HL-60 (cell line): ENCODE measurements around the gene NUDCD3.

Source experiments
- CTCF ChIP-seq: IDR thresholded peaks from one replicate; pipeline ENCODE4 v1.5.1; 2011; ENCODE audit warnings: low read length, control low read depth, inconsistent platforms; ENCODE audit not compliant: insufficient read depth
- GABPA ChIP-seq: IDR thresholded peaks from 2 replicates; pipeline ENCODE4 v1.6.1; 2012; ENCODE audit warnings: low read depth
- POLR2AphosphoS5 ChIP-seq: IDR thresholded peaks from 2 replicates; pipeline ENCODE4 v1.6.1; 2012; ENCODE audit warnings: low read depth
- REST ChIP-seq: IDR thresholded peaks from 2 replicates; pipeline ENCODE4 v1.6.1; 2012; ENCODE audit warnings: low read depth; ENCODE audit not compliant: insufficient replicate concordance
- SPI1 ChIP-seq: IDR thresholded peaks from 2 replicates; pipeline ENCODE4 v1.6.1; 2012; ENCODE audit warnings: low read depth, mild to moderate bottlenecking, borderline replicate concordance

- no peak for TF ChIP-seq CTCF
- no peak for TF ChIP-seq POLR2AphosphoS5
- TF ChIP-seq REST = no peak
- TF ChIP-seq SPI1 = no peak
- TF ChIP-seq GABPA = no peak
Measured at GRCh38 chr7:44473295-44473694, 17.2 kb downstream of the NUDCD3 start.
